T47D (cell line): ENCODE results near the gene PLCG1.
"Not testable (repeated sequence)": the region's sequence is repeated elsewhere in the genome, so short reads cannot be mapped to it uniquely, and the experiment has no call there.

ENCODE experiments used
- DNase-seq, 2 experiments: peaks; one replicate each; pipeline versions ENCODE4 v3.0.0 to v3.0.0-alpha.2; 2011 to 2012; ENCODE audit warnings: low read depth in 1 of 2, low spot score in 1 of 2
- JUND ChIP-seq: IDR thresholded peaks from 2 replicates; pipeline ENCODE4 v1.6.1; 2012; ENCODE audit warnings: low read depth
- in situ Hi-C: cut with HindIII; loops from 2 replicates; pipeline ENCODE4 v1.10.0; 2016; ENCODE audit warnings: low sequenced_read_pairs, low pct_unique_long_range_greater_than_20kb

The PLCG1 gene

DNA sequence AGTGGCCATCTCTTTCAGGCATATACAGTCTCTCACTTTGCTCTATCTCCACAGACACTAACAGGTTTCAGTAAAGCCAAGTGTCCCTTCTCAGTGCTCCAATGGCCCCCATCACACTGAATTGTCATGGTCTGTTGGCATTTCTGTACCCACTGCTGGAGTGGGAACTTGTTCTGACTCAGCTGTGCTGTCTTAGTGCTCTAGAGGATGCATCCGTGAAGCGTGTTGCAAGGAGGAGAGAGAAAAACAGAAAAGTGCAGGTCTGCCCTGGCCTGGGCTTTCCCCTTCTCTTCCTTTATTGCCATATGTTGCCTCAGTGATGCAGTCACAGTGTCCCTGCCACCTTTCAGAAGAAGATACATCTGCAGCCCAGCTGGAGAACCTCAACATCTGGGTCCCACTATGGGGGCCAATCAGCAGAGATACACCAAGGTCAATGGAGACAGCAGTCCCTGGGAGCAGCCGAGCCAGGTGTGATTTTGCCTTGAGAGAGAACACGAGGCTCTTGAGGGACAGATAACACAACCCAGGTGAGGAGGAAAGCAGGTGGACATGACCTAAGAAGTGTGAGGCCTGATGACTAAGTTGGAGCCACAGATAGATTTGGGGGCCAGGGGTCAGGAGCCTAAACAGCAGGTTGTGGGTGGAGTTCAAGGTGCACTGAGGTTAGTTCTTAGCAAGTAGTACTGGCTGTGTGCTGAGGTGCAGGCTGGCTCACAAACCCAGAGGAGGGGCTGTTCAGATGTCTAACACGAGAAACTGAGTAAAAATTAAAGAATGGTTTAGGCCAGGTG is 5.6 kb upstream of the PLCG1 start:
- no peak for DNase-seq
- no peak for TF ChIP-seq JUND
- in situ Hi-C loops: no loop called here

- in situ Hi-C loops, DNase-seq: not testable (repeated sequence)
Measured at GRCh38 chr20:41132388-41132775, 5.0 kb upstream of the PLCG1 start.

GRCh38 chr20:41133709-41134361 is 3.5 kb upstream of the PLCG1 start:
- in situ Hi-C loops: no loop called here

GRCh38 chr20:41134362-41135186 is 2.8 kb upstream of the PLCG1 start:
- TF ChIP-seq JUND: no peak
- no peak for DNase-seq
- in situ Hi-C loops: no loop called here

More at GRCh38 chr20:41133709-41134361, 3.5 kb upstream of the PLCG1 start:
- TF ChIP-seq JUND: no peak
- DNase-seq: no peak

DNA sequence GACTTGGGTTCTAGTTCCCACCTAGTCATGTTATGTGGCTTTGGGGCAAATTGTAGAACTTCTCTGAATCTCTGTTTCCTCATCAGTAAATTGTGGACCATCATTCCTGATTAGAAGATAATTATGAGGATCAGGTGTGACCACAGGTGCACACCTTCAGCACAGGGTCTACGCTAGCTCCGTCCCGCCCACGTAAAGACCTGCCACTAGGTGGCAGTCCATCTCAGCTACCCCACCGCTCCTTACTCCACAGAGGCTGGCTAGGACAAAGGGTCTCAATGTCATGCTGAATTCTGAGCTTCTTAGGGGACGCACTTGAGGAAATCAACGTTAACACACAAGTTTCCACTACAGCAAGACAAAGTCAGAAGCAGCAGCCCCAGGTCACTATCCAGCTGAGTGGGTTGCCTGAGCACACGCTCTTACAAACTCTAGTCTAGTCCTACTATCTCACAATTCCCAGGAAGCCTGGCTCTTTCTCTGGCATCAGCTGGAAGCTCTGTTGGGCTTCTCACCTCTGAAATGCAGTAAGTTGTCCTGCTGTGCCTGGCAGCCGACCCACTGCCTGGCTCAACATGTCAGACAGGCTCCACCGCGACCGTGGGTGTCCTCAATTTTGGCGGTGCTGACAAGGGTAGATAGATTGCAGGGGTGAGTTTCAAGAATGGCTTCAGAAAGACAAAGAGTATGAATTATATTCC is 2.0 kb upstream of the PLCG1 start:
- in situ Hi-C loops: no loop called here
- peak; percentile 67 to 80 for DNase-seq
- no peak for TF ChIP-seq JUND

DNA sequence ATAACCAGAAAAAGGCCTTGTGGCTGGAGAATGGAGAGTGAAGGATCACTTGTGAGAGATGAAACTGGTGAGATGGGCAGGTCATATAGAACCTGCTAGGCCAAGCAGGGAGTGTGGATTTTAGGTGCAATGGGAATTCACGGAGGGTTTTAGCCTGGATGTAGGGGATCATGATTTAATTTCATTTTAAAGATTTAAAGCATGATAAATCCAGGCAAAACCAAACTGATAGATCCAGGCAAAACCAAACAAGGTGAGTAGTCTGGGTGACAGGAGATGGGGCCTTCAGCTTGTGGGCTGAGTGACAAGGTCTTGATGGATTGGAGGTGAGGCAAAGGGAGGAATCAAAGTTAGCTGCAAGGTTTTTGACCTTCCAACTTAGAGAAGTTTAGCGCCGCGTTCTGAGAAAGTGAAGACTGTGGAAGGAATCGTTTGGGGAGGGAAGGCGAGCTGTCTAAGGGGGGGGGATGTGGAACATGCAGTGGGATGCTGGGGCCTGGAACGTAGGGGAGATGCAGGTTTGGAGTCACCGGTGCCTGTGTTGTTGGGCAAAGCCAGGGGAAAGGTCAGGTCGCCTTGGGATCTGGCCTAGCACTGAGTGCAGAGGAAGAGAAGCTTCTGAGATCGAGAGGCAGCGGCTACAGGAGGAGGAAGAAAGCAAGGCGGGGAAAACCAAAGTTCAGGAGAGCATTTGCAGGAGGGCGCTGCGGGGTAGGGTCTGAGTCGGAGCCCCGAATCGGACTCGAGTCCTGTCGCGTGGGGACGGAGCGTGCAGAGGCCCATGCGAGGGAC is 1.3 kb upstream of the PLCG1 start:
- in situ Hi-C loops: no loop called here
- no peak for DNase-seq
- no peak for TF ChIP-seq JUND

DNA sequence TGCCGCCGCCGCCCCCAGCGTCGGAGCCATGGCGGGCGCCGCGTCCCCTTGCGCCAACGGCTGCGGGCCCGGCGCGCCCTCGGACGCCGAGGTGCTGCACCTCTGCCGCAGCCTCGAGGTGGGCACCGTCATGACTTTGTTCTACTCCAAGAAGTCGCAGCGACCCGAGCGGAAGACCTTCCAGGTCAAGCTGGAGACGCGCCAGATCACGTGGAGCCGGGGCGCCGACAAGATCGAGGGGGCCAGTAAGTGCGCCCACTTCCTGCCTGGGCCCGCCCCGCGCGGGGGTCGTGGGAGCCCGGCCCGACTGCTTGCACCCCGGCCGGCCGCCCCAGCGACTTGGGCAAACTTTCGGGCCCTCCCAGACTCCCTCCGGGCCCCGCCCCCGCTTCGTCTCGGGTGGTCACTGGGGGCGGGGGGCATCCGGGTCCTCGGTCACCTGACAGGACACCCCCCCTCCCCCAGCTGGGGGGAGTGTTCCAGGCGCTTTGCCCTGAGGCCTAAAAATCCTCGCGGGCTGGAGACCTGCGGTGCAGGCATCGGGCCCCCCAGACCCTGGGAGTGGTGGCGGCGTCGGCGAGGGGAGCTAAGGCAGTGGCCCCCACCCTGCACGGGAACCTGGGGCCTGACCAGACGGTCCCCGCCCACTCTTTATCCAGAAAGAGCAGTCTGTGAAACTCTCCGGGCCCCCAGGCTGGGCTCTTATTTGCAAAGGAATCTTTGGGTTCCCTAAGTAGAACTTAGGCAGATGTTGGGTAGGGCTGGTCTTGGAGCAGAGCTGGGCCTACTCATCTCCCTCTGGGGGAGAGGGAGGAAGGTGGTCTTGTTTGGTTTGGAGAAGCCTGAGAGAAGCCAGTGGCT is 501 bp downstream of the PLCG1 start:
- peak; percentile 54 to 56 for DNase-seq
- TF ChIP-seq JUND: no peak
- in situ Hi-C loops: no loop called here

GRCh38 chr20:41138475-41139226 is 1.3 kb downstream of the PLCG1 start:
- in situ Hi-C loops: no loop called here
- no peak for TF ChIP-seq JUND
- no peak for DNase-seq

DNA sequence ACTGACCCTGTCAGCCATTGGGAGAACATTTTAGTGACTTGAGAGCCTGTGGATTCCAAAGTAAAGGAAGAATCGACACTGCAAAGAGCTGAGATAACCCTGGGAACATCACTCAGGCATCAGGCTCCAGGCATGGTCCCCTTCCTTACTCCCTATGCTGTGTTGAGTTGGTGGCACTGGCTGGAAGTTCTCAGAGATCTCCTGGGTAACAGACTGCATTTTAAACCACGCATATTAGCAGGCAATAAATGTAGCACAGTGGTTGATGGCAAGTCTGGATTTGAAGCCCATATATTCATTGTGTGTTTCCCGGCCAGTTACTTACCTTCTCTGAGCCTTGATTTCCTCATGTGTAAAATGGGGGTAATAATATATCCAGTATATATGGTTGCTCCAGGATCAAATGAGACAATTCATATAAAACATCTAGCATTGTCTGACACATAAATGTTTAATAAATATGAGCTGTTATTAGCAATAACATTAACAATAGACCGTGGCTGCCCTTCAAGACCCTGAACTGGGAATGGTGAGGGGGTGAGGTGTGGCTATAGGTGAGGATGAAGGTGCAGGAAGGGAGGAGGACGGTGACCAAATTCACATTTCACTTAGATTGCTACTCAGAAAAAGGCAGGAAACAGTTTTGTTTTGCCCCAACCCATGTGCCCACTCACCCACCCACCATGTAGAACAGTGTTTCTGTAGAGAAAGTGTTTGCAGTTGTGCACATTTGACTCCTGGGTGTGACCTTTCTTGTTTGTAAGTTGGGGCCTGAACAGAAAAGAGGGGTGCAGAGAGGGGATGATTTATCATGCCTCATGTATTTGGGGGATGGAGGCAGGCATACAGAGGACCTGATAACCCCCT is 2.1 kb downstream of the PLCG1 start:
- no peak for TF ChIP-seq JUND
- in situ Hi-C loops: no loop called here
- DNase-seq: no peak
